HCEC 1CT (cell line): ENCODE results near the gene SPACA7.

ENCODE experiments used
- DNase-seq: peaks from one replicate; pipeline ENCODE4 v3.0.0-alpha.2; 2017

SPACA7 gene

GRCh38 chr13:112376050-112376681 is at the start of gene SPACA7:
SPACA7 (plus strand) TSS chr13:112376355; CDS start chr13:112376386, 31 bp downstream.
- no peak for DNase-seq

- no peak for DNase-seq
These were observed 49.3 kb upstream of the SPACA7 start for GRCh38 chr13:112326821-112327370.

- no peak for DNase-seq
These were observed 47.2 kb upstream of the SPACA7 start for GRCh38 chr13:112328936-112329335.

- DNase-seq, result no peak
These were observed 46.8 kb upstream of the SPACA7 start for GRCh38 chr13:112329376-112329775.

GRCh38 chr13:112330066-112330465 is 46.1 kb upstream of the SPACA7 start:
- no peak for DNase-seq

- DNase-seq, result no peak
These were observed 45.4 kb upstream of the SPACA7 start for GRCh38 chr13:112330479-112331381.

- no peak for DNase-seq
These were observed 44.5 kb upstream of the SPACA7 start for GRCh38 chr13:112331675-112332074.

- no peak for DNase-seq
These were observed 43.4 kb upstream of the SPACA7 start for GRCh38 chr13:112332727-112333126.

GRCh38 chr13:112333756-112334543 is 42.2 kb upstream of the SPACA7 start:
- no peak for DNase-seq

GRCh38 chr13:112335135-112335534 is 41.0 kb upstream of the SPACA7 start:
- no peak for DNase-seq

GRCh38 chr13:112341446-112341845 is 34.7 kb upstream of the SPACA7 start:
- no peak for DNase-seq

- DNase-seq, result no peak
These were observed 34.0 kb upstream of the SPACA7 start for GRCh38 chr13:112341976-112342735.

GRCh38 chr13:112342841-112343361 is 33.3 kb upstream of the SPACA7 start:
- no peak for DNase-seq

- DNase-seq, result no peak
These were observed 32.6 kb upstream of the SPACA7 start for GRCh38 chr13:112343591-112343990.

GRCh38 chr13:112345826-112346172 is 30.4 kb upstream of the SPACA7 start:
- DNase-seq, result no peak

- no peak for DNase-seq
These were observed 29.8 kb upstream of the SPACA7 start for GRCh38 chr13:112346173-112346898.

- DNase-seq, result no peak
These were observed 29.3 kb upstream of the SPACA7 start for GRCh38 chr13:112346899-112347229.

- DNase-seq, result no peak
These were observed 28.2 kb upstream of the SPACA7 start for GRCh38 chr13:112347986-112348385.

GRCh38 chr13:112348642-112349345 is 27.4 kb upstream of the SPACA7 start:
- DNase-seq, result no peak

- no peak for DNase-seq
These were observed 26.5 kb upstream of the SPACA7 start for GRCh38 chr13:112349681-112350080.

- no peak for DNase-seq
These were observed 25.9 kb upstream of the SPACA7 start for GRCh38 chr13:112350300-112350699.
